Activated CD4-positive, alpha-beta T cell treated with anti-CD3 and anti-CD28 coated beads, Interleukin-2, amount 50 U/mL, for 16 hours (primary cell): Measurements from ENCODE around the gene PARP8.
"Not testable (repeated sequence)": the region's sequence is repeated elsewhere in the genome, so short reads cannot be mapped to it uniquely, and the experiment has no call there.

Source experiments
- DNase-seq: peaks from one replicate; pipeline ENCODE4 v3.0.0-alpha.2; 2020

The PARP8 gene

DNA sequence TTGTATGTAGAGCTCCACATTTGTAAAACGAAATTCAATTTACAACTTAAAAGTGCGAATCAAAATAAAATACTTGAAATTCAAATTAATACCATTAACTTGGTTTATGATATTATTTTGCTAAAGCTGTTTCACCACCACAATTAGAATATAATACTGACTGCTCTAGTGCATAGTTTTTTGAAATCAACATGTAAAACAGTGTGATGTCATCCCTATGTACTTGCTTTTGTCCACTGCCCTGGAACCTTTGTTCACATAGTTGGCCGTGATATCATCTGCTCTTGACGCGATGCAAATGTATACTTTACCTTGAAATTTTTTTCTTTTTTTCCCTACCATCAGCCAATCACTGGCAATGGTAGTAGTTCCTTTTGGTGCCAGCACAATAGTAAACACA is 125.4 kb downstream of the PARP8 start:
- no peak for DNase-seq

DNA sequence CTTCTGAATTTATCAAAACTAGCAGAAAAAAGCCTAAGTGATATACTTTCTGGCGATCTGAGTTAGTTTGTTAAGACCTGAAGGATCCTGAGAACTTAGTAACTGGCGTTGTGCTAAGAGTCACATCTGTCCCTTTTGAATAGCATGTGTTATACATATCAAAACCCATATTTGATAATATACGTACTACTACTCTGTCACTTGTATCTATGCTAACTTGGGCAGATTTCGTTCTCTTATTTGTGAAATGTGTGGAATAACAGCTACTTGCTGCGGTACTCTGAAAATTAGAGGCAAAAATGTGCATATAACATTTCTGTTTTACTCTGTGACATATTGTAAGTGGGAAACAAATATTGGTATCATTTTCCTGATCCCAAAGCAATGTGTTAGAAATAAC is 126.4 kb downstream of the PARP8 start:
- DNase-seq: no peak

DNA sequence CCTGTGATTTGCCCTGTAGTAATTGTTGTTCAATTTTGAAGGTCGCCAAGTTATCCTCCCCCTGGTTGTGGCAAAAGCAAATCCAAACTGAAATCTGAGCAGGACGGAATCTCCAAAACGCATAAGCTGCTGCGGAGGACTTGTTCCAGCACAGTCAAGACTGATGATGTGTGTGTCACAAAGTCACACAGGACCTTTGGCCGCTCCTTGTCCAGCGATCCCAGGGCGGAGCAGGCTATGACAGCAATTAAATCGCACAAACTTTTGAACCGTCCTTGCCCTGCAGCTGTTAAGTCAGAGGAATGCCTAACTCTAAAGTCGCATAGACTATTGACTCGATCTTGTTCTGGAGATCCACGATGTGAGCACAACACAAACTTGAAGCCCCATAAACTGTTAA is 128.4 kb downstream of the PARP8 start:
- DNase-seq: no peak

DNA sequence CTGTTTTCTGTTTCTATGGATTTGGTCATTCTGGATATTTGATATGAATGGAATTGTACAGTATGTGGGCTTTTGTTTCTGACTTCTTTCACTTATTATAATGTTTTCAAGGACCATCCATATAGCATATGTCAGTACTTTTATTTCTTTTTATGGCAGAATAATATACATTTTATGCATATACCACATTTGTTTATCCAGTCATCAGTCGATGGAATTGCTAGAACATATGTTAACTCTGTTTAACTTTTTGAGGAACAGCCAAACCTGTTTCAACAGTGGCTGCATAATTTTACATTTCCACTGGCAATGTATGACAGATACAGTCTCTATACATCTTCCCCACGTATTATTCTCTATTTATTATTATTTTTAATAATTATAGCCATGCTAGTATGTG is 131.6 kb downstream of the PARP8 start:
- DNase-seq: no peak

DNA sequence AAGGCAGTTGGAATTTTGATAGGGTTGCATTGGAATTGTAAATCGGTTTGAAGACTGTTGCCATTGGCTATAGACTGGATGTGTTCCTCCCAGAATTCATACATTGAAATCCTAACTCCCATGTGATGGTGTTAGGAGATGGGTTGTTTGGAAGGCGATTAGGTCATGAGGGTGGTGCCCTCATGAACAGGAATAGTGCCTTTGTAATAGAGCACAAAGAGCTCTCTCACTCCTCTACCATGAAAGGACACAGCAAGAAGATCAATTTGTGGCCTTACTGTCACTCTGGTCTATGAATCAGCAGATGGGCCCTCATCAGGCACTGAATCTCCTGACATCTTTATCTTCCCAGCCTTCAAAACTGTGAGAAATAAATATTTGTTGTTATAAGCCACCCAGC is 133.2 kb downstream of the PARP8 start:
- DNase-seq: no peak

DNA sequence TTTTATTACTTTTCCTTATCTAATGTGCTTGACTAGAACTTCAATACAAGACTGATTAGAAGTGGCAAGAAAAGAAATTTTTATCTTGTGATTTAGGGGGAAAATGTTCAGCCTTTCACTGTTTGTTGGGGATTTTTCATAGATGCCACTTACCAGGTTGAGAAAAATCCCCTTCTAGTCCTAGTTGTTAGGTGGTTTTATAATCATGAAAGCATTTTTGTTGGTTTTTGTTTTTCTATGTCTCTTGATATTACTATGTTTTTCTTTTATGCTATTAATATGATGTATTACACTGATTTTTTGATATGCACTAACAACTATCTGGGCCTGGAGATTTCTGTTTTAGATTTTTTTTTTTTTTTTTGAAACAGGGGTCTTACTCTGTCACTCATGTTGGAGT is 134.0 kb downstream of the PARP8 start:
- DNase-seq: no peak

DNA sequence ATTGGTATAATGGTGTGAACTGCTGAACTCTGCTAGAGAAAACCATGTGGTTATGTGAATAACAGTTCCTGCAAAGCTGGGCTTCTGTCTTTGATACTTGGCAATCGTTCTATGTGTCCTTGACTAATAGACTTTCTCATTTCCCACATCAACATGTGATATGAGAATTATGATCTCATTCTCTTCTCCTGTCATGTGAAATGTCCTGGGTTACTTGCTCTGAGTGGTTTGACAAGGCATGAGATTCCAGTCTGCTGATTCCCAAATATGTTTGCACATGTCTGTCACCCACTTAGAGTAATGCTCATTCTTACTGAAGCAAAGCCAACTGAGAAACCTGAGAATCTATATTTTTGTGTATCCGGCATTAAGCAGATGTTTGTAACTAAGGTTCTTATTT is 141.2 kb downstream of the PARP8 start:
- no peak for DNase-seq

DNA sequence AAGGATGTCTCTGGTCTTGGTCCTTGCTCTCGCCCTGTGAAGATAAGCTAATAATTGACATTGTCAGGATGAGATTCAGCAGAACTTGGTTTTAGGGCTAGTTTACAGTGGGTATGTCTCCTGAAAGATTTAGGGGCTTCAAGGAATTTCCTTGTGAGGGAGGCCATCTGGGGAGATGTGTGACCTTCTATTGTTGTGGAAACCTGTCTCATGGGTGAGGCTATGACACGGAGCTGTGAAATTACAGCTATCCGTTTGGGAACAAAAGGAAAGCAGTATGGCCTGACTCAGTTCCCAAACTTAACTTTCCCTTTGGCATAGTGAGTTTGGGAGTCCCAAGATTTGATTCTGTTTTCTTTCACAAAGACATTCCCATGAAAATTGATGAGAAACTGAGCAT is 142.0 kb downstream of the PARP8 start:
- DNase-seq: no peak

DNA sequence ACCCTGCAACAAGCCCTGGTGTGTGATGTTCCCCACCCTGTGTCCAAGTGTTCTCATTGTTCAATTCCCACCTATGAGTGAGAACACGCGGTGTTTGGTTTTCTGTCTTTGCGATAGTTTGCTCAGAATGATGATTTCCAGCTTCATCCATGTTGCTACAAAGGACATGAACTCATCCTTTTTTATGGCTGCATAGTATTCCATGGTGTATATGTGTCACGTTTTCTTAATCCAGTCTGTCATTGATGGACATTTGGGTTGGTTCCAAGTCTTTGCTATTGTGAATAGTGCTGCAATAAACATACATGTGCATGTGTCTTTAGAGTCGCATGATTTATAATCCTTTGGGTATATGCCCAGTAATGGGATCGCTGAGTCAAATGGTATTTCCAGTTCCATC is 145.3 kb downstream of the PARP8 start:
- DNase-seq: not testable (repeated sequence)

DNA sequence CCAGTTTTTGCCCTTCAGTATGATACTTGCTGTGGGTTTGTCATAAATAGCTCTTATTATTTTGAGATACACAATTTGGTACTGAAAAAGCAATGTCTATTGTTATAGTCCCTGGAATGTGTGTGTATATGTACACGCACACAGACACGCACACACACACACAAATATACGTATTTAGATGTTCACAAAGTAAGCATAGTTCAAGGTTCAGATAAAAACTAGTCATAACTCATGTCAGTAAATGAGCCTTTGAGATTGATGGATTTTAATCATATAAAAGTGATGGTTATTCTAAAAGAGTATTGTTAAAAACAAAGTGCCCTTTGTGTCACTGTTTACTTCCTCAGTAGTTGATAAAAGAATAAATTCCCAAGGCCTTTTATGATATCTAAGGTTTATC is 147.3 kb downstream of the PARP8 start:
- no peak for DNase-seq

DNA sequence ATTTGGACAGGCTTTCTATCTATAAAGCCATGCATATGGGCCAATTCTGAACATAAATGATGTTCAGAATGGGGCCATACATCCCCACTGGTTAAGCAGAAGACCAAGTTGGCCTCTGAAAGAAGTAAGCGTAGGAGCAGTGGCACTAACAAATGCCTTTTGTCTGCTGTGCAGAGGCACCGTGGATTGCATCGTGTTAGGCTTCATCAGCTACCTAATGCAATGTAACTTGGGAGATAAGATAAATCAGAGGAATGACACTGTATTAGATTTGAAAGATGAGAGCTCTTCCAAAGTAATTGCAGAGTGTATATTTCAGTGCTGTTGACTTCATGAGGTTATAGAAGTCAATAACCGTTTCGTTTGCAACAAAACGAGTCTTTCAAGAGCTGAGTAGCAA is 148.1 kb downstream of the PARP8 start:
- DNase-seq: no peak

DNA sequence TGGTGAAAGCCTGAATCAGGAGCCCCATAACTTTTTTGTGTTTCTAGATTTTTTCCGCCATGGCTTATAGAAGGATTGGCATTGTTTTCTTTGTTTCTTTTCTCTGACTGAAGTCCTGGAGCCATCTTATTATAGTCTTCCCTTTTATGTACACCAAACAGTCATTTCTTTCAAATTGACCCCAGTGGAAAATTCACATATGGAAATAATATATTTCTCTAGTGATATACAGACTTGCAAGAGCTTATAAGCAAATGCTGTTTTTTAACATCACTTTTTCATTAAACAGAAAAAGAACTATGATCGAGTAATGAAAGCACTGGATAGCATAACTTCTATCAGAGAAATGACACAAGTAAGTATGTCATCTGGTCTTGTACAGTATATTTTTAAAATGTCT is 155.6 kb downstream of the PARP8 start:
- DNase-seq: no peak

DNA sequence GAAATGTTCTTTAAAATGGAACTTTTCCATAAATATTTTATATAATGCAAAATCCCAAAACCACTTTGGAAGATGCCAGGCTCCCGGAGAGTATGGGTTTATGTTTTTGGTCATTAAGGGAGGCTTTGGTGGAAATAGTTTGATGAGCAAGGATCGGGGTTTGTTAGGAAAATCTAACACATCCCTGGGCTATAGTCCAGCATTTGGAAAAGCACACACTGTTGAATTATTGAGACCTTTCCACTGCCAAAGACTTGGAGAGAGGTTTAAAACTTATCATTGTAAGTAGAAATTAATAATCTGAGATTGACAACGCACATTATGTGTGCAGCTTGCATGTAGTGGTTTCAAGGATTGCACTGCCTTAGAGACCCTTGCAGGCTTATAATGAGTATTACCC is 156.3 kb downstream of the PARP8 start:
- DNase-seq: no peak

DNA sequence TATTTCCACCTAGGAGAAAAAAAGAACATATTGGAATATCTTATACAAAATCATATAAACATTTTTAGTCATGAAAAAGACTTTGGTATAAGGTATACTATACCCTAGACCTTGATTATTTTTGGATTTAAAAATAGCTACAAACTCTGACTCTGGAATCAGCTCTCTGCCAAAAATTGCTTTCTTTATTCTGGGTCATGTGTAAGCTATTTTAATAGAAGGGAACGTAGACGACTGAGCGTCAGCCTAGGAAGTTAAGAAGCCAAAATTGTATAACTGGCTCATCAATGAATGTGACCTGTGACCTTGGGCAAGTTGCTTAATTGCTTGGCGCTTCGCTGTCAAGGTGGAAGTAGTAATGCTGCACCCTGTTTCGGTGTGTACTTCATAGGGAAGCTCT is 157.1 kb downstream of the PARP8 start:
- DNase-seq: no peak

DNA sequence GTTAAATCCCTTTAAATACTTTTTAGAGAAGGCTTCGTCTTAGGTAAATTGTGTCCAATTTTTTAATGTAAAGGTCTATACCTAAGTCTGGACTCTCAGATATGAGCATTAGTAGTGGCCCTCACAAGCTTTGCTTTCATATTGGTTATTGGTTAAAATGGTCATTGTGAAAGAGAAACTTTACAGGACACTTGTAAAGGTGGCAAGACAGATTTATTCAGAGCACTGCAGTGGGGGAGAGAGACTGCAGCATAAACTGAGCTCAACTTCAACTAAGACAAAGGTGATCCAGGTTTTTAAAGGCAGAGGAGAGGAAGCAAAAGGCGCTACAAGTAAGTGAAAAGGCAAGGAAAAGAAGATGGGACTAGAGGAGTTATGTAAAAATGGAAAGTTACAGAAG is 157.7 kb downstream of the PARP8 start:
- no peak for DNase-seq

DNA sequence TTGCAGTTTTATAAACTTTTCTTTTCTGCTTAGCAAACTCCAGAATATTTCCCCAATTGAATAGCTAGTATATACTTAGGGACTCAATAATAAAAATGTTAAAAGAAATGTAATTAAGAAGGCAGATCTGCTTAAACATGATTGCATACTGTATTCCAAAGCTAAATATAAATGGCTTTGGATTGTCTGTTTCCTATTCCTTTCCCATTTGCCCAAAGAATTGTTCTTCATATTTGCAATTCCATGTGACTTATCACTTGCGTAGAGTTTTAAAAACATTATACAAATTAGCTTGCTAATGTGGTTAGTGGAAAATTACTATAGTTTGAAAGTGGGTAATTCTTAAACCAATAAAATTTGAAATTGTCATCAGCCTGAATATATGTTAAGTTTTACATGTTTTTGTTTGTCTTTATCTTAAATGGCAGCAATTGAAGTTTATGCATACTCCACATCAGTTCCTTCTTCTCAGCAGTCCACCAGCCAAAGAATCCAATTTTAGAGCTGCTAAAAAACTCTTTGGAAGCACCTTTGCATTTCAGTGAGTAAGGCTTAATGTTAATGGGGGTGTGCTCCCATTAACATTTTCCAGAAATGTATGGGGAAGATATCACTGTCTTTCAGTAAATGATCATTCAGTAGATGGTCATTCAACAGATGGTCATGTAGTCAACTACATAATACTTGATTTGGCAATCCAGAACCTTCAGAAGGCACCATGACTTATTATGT is 161.2 kb downstream of the PARP8 start:
- no peak for DNase-seq

DNA sequence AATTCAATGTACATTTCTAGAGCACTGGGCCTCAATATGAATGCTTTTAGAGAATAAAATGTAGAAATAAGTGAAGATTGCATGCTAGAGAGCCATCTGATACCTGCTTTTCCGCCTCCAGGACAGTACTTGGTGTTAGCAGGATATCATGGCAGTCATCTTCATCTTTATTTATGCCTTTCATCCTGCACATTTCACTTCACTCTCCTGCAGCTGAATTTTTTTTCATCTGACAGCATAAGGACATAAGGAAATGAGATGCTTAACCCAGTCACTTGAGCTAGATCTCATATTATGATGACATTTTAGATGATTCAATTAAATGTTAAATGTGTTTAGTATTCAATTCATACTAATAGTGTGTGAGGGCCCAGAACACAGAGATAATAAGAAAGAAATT is 162.6 kb downstream of the PARP8 start:
- no peak for DNase-seq

DNA sequence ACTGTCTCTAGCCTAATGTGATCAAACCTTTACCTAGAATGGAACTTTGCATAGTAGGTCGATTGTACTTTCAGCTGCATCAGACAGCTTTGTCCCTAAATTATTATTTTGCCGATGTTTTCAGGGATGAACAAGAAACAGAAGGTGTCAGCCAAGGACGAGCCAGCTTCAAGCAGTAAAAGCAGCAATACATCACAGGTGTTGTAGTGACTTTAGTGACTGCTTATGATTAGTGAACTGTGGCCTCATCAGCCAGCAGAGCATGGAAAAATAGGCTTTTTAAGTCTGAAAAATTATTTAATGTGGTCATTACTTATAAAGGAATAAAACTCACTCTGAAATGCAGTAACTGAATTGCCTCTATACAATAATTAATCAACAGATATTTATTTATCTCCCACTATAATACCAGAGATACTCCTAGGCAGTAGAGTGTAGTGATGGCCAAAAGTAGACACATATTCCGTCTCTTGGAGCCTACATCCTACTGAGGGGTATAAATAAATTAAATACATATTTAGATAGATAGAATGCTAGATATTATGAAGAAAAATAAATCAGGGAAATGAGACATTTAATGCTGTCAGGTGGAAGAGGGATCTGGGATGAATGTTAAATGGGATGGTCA is 166.3 kb downstream of the PARP8 start:
- no peak for DNase-seq

DNA sequence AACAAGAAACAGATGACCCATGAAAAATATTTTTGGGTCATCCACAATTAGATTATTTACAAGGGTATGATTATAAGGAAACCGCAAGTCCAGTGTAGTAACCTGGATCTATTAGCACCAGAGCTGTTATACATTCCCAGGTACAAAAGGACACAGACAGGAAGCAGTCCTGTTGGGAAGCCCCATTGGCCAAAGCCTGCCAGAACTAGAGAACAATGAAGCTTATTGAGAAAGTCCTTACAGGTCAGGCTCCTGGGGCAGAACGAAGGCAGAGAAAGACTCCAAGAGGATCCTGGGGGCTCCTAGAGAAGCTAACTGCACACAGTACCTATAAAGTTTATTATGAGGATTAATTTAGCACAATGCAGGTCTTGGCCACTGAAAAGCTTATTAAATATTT is 169.9 kb downstream of the PARP8 start:
- DNase-seq: no peak

DNA sequence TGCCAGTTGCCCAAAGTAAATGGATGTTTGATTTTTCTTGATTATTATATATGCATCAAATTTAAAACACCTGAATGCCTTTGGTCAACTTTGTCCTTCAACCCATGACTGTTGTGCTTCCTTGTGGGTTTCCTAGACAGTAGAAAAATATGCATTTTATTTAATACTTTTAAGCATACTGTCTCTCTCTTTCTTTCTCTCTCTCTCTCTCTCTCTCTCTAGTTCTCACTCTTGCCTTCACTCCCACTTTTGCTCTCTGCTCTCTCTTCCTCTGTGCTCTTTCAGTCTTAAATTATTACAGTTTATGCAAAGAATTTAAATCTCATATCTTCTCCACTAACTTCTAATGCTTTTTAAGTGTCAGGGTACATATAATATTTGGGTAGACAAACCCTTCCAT is 173.0 kb downstream of the PARP8 start:
- DNase-seq: no peak

DNA sequence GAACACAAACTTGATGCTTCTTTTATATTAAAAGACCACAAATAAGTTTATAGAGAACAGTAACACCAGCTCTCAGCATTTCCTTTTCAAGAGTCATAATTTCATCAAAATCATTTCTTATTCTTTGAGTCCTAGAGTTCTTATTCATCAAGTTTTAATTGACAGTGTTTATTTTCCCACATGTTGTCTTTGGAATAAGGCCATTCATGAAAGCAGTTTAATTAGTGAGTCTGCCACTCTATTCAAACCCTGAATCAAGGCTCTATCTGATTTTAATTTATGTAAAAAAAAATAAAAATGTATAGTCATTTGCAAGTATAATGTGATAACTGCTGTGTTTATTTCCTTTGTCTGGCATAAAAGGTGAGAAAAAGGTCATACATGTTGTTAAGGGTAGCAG is 176.7 kb downstream of the PARP8 start:
- DNase-seq: no peak

DNA sequence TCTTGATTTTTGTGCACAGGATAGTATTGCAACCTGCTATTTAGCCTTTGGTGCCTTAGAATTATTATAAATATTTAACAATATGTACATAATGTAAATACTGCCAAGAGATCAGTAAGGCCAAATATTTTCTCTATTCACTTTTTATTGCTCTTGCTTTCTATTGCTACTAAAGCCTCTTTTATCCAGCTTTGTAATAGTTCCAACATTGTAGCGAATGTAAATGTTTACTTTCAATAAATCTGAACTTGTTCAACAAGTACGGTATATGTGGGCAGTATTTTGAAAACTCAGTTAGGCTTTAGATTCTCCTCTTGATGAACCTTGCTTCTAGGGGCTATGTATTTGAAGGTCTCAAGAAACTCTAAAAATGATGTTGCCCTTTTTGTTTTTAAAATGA is 179.8 kb downstream of the PARP8 start:
- no peak for DNase-seq

DNA sequence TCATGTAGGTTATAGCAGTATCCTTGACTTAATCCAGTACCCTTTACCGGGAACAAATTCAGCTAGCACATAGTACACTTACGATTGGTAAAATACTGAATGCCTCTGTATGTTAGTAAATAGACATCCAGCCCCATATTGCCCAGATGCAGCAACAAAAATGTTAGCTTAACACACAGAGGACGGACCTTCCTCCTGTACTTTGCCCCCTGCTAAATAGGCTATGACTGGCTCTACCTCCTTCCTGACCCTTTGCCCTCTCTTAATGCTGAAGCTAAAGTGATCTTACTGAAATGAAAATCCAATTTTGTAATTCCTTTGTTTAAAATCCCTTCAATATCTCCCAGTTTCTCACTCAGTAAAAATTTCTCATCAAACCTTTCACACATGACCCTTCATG is 183.1 kb downstream of the PARP8 start:
- no peak for DNase-seq

DNA sequence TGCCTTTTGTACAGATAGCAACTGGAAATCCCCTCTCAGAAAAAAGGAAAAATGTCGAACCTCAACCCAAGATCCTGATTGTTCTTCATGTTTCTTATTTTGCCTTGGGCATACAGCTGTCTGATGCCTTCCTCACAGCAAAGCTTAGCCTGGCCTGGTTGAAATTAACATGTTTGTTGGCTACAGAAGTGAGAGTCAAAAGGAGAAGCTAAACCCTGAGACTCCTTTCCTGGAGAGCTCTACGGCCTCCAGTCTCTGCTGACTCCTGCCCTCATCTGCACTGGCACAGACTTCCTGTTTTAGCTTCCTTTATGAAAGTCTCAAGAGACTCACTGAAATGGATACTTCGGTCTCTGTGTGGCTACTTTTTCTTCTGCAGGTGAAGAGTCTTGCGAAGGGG is 186.7 kb downstream of the PARP8 start:
- no peak for DNase-seq

DNA sequence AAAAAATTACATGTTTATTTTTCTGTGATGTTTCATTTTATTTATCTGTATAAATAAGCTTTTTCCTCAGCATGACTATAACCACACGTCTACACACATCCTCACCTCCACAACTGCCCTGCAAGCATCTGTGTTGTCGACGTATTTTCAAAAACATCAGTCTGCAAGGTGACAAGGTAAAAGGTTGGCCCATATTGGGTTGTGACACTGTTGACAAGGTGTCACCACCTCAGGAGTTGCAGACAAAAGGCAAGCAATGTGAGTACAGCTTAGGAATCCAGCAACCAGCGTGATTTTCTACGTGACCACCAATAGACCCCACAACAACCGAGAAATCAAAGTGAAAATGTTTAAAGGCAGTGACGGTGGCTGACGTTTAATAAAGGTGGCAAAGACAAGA is 187.6 kb downstream of the PARP8 start:
- no peak for DNase-seq
